Keratinocyte (primary cell): ENCODE data around the gene CDH15. TPM values are rescaled to one million over a fixed set of nuclear protein-coding genes. Genes with fewer than 3 reads are reported as not detected.

Experiments used
- DNase-seq: peaks from one replicate; pipeline ENCODE4 v3.0.0-alpha.2; 2011; ENCODE audit warnings: low read depth, missing footprints, low spot score
- FAIRE-seq: peaks from 2 replicates; lab custom pipeline; 2011; peaks lifted over from hg19 to GRCh38; lab: Jason Lieb, UNC
- H2AFZ ChIP-seq: 2 replicates; pipeline ENCODE4 v1.6.0; 2012; ENCODE audit warnings: low read length, control low read depth, inconsistent platforms; ENCODE audit not compliant: control insufficient read depth
- H3K27ac ChIP-seq: 2 replicates; pipeline ENCODE4 v1.5.1; 2011; ENCODE audit warnings: low read length; ENCODE audit not compliant: control insufficient read depth, insufficient read depth
- H3K27me3 ChIP-seq: 3 replicates; pipeline ENCODE4 v1.6.0; 2011; ENCODE audit warnings: low read length; ENCODE audit not compliant: control insufficient read depth, insufficient read depth; ENCODE audit errors: extremely low read depth
- H3K36me3 ChIP-seq, 2 experiments: 2 replicates in 1 of 2; 3 replicates in 1 of 2; pipeline ENCODE4 v1.5.1; 2011; ENCODE audit warnings: low read length in 2 of 2, mild to moderate bottlenecking in 1 of 2; ENCODE audit not compliant: control insufficient read depth in 2 of 2, insufficient read depth in 2 of 2; ENCODE audit errors: extremely low read depth in 1 of 2
- H3K4me1 ChIP-seq: 3 replicates; pipeline ENCODE4 v1.5.1; 2011; ENCODE audit warnings: low read length; ENCODE audit not compliant: control insufficient read depth, insufficient read depth; ENCODE audit errors: extremely low read depth
- H3K4me2 ChIP-seq: 3 replicates; pipeline ENCODE4 v1.6.0; 2011; ENCODE audit warnings: low read depth, low read length; ENCODE audit not compliant: control insufficient read depth, insufficient read depth; ENCODE audit errors: extremely low read depth
- H3K4me3 ChIP-seq, 3 experiments: fragments of 200-600 bp in 1 of 3; sonication (generic) in 1 of 3; 2 replicates in 2 of 3; 3 replicates in 1 of 3; pipeline ENCODE4 v1.5.1; 2011 to 2016; ENCODE audit warnings: low read length in 3 of 3, mild to moderate bottlenecking in 3 of 3, control low read depth in 2 of 3, inconsistent platforms in 1 of 3, low read depth in 1 of 3, mixed read lengths in 1 of 3, mixed run types in 1 of 3, moderate library complexity in 1 of 3; ENCODE audit not compliant: control insufficient read depth in 2 of 3, insufficient read depth in 2 of 3; ENCODE audit errors: extremely low read depth in 1 of 3
- H3K79me2 ChIP-seq: 2 replicates; pipeline ENCODE4 v1.6.0; 2012; ENCODE audit warnings: low read length; ENCODE audit not compliant: control insufficient read depth, insufficient read depth
- H3K9ac ChIP-seq: 3 replicates; pipeline ENCODE4 v1.6.0; 2011; ENCODE audit warnings: low read length; ENCODE audit not compliant: control insufficient read depth, insufficient read depth; ENCODE audit errors: extremely low read depth
- H3K9me1 ChIP-seq: 3 replicates; pipeline ENCODE4 v1.6.0; 2011; ENCODE audit warnings: low read length; ENCODE audit not compliant: control insufficient read depth, insufficient read depth; ENCODE audit errors: extremely low read depth
- H3K9me3 ChIP-seq: 2 replicates; pipeline ENCODE4 v1.5.1; 2012; ENCODE audit warnings: low read depth, low read length; ENCODE audit not compliant: control insufficient read depth
- H4K20me1 ChIP-seq: 3 replicates; pipeline ENCODE4 v1.6.0; 2011; ENCODE audit warnings: low read length; ENCODE audit not compliant: control insufficient read depth, insufficient read depth; ENCODE audit errors: extremely low read depth
- CTCF ChIP-seq, 3 experiments: IDR thresholded peaks in 1 of 3; conservative IDR thresholded peaks in 1 of 3; optimal IDR thresholded peaks in 1 of 3; 2 replicates in 2 of 3; 3 replicates in 1 of 3; pipeline versions ENCODE3 to v1.5.1; 2011; ENCODE audit warnings: low read length in 3 of 3, mild to moderate bottlenecking in 3 of 3, moderate library complexity in 2 of 3, control low read depth in 1 of 3, inconsistent platforms in 1 of 3; ENCODE audit not compliant: insufficient read depth in 2 of 3; ENCODE audit errors: extremely low read depth in 1 of 3
- EZH2 ChIP-seq: IDR thresholded peaks from one replicate; pipeline ENCODE4 v1.6.1; 2012; ENCODE audit warnings: inconsistent platforms, mild to moderate bottlenecking, low read length, moderate library complexity
- dilution Hi-C: fragments of 300-500 bp; cut with MboI; formaldehyde crosslinking; loops from one replicate; pipeline ENCODE4 v1.7.0; 2020; ENCODE audit warnings: low sequenced_read_pairs; ENCODE audit not compliant: extremely low pct_ligation_motif_present
- polyA plus RNA-seq, 5 experiments: library from polyadenylated mRNA; depleted of rRNA in 3 of 5; stranded (reverse) in 3 of 5; stranded (forward) in 1 of 5; unstranded in 1 of 5; fragments of >200 nt; gene quantifications; 1 replicate in 1 of 5; 2 replicates in 3 of 5; 3 replicates in 1 of 5; pipeline versions ENCODE4 v1.2.1 to v1.2.3, GENCODE V29; 2011 to 2012; ENCODE audit warnings: missing spikeins in 2 of 5, low read depth in 1 of 5, low replicate concordance in 1 of 5

Gene CDH15
- polyA plus RNA-seq, 1 donor (not counting 4 experiments of a cell fraction or from before 2014, with no cell fraction given), result not detected

DNA sequence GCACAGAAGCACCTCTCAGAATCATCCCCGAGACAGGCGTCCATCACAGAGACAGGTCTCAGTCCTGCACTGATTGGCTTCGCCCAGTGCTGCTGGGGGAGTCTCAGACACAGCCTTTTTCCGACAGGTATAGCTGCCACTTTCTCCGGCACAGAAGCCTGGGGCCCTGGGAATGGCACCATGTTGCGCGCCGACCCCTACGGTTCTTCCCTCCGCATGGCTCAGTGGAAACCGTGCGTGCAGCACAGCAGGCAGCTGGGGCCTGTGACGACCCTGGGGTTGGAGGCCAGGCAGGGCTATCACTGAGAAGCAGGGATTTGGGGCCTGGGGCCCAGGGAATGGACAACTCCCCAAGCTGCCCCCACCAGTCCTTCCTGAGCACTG lies 29.7 kb upstream of the CDH15 start:
- FAIRE-seq (no peak), DNase-seq (no peak)
- no peaks in the 10 kb centered on the region for H3K4me1 ChIP-seq
- no peaks in the 10 kb centered on the region for H3K79me2 ChIP-seq
- no peaks in the 10 kb centered on the region for H3K9me1 ChIP-seq
- no peak overlapping the region for H3K4me3 ChIP-seq
- H3K27me3 ChIP-seq, result no peaks in the 10 kb centered on the region
- no peak overlapping the region for H3K9ac ChIP-seq
- TF ChIP-seq CTCF (optimal IDR thresholded peaks at IDR 0.05 in 1 of 3, IDR thresholded peaks at IDR 0.05 in 1 of 3, conservative IDR thresholded peaks at IDR 0.05 in 1 of 3; ENCODE audit: extremely low read depth in 1 of 3, insufficient read depth in 2 of 3, low read length in 3 of 3), result no peak
- no peak for TF ChIP-seq EZH2
- H3K4me2 ChIP-seq, result no peak overlapping the region
- peaks cover 3 to 7% of the 10 kb centered on the region in 2 experiments for H3K36me3 ChIP-seq
- H2AFZ ChIP-seq, result no peak overlapping the region
- no peaks in the 10 kb centered on the region for H4K20me1 ChIP-seq
- no peak overlapping the region for H3K27ac ChIP-seq
- dilution Hi-C loops, result no loop called here
- no peaks in the 10 kb centered on the region for H3K9me3 ChIP-seq

- no peak for TF ChIP-seq EZH2
- TF ChIP-seq CTCF (optimal IDR thresholded peaks at IDR 0.05 in 1 of 3, IDR thresholded peaks at IDR 0.05 in 1 of 3, conservative IDR thresholded peaks at IDR 0.05 in 1 of 3; ENCODE audit: extremely low read depth in 1 of 3, insufficient read depth in 2 of 3, low read length in 3 of 3), result no peak
- Histone ChIP-seq H3K4me3 (no peak overlapping the region), H3K36me3 (peaks cover 3 to 7% of the 10 kb centered on the region in 2 experiments), H3K27ac (no peak overlapping the region), H2AFZ (no peak overlapping the region), H3K9me1 (no peaks in the 10 kb centered on the region), H3K4me2 (no peak overlapping the region), H3K27me3 (no peaks in the 10 kb centered on the region), H3K9ac (no peak overlapping the region), H3K79me2 (no peaks in the 10 kb centered on the region), H3K4me1 (no peaks in the 10 kb centered on the region), H3K9me3 (no peaks in the 10 kb centered on the region), H4K20me1 (no peaks in the 10 kb centered on the region)
- FAIRE-seq, result no peak
- no peak for DNase-seq
- dilution Hi-C loops, result no loop called here
Measured at GRCh38 chr16:89142474-89143195, 28.9 kb upstream of the CDH15 start.
